ENCODE results near the gene ACBD4. TPM values are rescaled to one million over a fixed set of nuclear protein-coding genes. Genes with fewer than 3 reads are reported as not detected.

Gene ACBD4
- total RNA-seq, 4 donors from 2014 or later = 2.2 to 3.2 (median 2.5) TPM

- H3K36me3 ChIP-seq = peaks cover 0 to 73% of the 10 kb centered on the region in 2 donors
- H3K9me3 ChIP-seq = no peaks in the 10 kb centered on the region
- peak overlapping the region in 1 of 4 donors; percentile 31 for H3K4me3 ChIP-seq
- ATAC-seq = peak; percentile 85
- peak overlapping the region; percentile 88 to 97 (median 96) for H3K27ac ChIP-seq
- H3K27me3 ChIP-seq = no peaks in the 10 kb centered on the region
- intact Hi-C loops (cut with DNase I; ENCODE audit: low total_unique reads) (no loop called here), in situ Hi-C loops (cut with MboI; ENCODE audit: low sequenced_read_pairs in 4 of 4) (no loop called here)
- TF ChIP-seq CTCF (IDR thresholded peaks at IDR 0.05 in 4 of 5, conservative IDR thresholded peaks at IDR 0.05 in 1 of 5) = no peak
- peak in 1 of 2 donors; percentile 35 for TF ChIP-seq POLR2A (IDR thresholded peaks at IDR 0.05)
- peak; percentile 95 to 97 for DNase-seq
- peaks cover 55 to 73% of the 10 kb centered on the region in 2 donors for H3K4me1 ChIP-seq
Observed at GRCh38 chr17:45092911-45093430, 42.5 kb upstream of the ACBD4 start.

GRCh38 chr17:45093444-45094110 is 41.9 kb upstream of the ACBD4 start:
- Histone ChIP-seq H3K27me3 (no peaks in the 10 kb centered on the region), H3K9me3 (no peaks in the 10 kb centered on the region), H3K4me1 (peaks cover 53 to 73% of the 10 kb centered on the region in 2 donors), H3K27ac (peak overlapping the region; percentile 88 to 97 (median 96)), H3K36me3 (peaks cover 0 to 76% of the 10 kb centered on the region in 2 donors), H3K4me3 (peak overlapping the region in 1 of 4 donors; percentile 31)
- intact Hi-C loops (cut with DNase I; ENCODE audit: low total_unique reads) (no loop called here), in situ Hi-C loops (cut with MboI; ENCODE audit: low sequenced_read_pairs in 4 of 4) (no loop called here)
- TF ChIP-seq POLR2A (IDR thresholded peaks at IDR 0.05) = no peak
- ATAC-seq (peak; percentile 54 to 67), DNase-seq (peak; percentile 73 to 83)

GRCh38 chr17:45096141-45096540 is 39.3 kb upstream of the ACBD4 start:
- H3K4me3 ChIP-seq = no peak overlapping the region
- H3K4me1 ChIP-seq = peaks cover 47 to 60% of the 10 kb centered on the region in 2 donors
- intact Hi-C loops (cut with DNase I; ENCODE audit: low total_unique reads) = loop anchor here (2.0 to 5.0 kb wide), 3 partner anchors 15 to 37 kb away; partner anchors contain the start of genes NMT1 and PLCD3
- DNase-seq (no peak), ATAC-seq (no peak)
- H3K36me3 ChIP-seq = peaks cover 0 to 68% of the 10 kb centered on the region in 2 donors
- peak overlapping the region; percentile 88 to 97 (median 96) for H3K27ac ChIP-seq
- no peaks in the 10 kb centered on the region for H3K9me3 ChIP-seq
- no peaks in the 10 kb centered on the region for H3K27me3 ChIP-seq
- TF ChIP-seq POLR2A (IDR thresholded peaks at IDR 0.05) = no peak
- TF ChIP-seq CTCF (IDR thresholded peaks at IDR 0.05 in 4 of 5, conservative IDR thresholded peaks at IDR 0.05 in 1 of 5) = peak; percentile 27 to 56 (median 47)
- in situ Hi-C loops (cut with MboI; ENCODE audit: low sequenced_read_pairs in 4 of 4) = loop anchor here in 1 of 4 donors (5.0 kb wide), 1 partner anchor 179 kb away; the partner anchor contains the start of gene GFAP

GRCh38 chr17:45096926-45097325 is 38.6 kb upstream of the ACBD4 start:
- Histone ChIP-seq H3K27me3 (no peaks in the 10 kb centered on the region), H3K9me3 (no peaks in the 10 kb centered on the region), H3K27ac (peak overlapping the region; percentile 88 to 97 (median 96)), H3K36me3 (peaks cover 0 to 68% of the 10 kb centered on the region in 2 donors), H3K4me3 (no peak overlapping the region), H3K4me1 (peaks cover 42 to 60% of the 10 kb centered on the region in 2 donors)
- ATAC-seq (no peak), DNase-seq (no peak)
- in situ Hi-C loops (cut with MboI; ENCODE audit: low sequenced_read_pairs in 4 of 4) (loop anchor here in 1 of 4 donors (5.0 kb wide), 1 partner anchor 180 kb away; the partner anchor contains the start of gene GFAP), intact Hi-C loops (cut with DNase I; ENCODE audit: low total_unique reads) (loop anchor here (2.0 to 5.0 kb wide), 3 partner anchors 14 to 36 kb away; partner anchors contain the start of genes NMT1 and PLCD3)
- TF ChIP-seq POLR2A (IDR thresholded peaks at IDR 0.05) = no peak
- no peak for TF ChIP-seq CTCF (IDR thresholded peaks at IDR 0.05 in 4 of 5, conservative IDR thresholded peaks at IDR 0.05 in 1 of 5)

All from gastrocnemius medialis (tissue), 4 donors.